Adipocyte (in vitro differentiated cells): ENCODE measurements around the gene FAM219B.
A peak's percentile ranks its signal among the peaks of the same experiment; 100 is the strongest.
"Not testable (repeated sequence)": the region's sequence is repeated elsewhere in the genome, so short reads cannot be mapped to it uniquely, and the experiment has no call there.

Experiments
- DNase-seq: peaks from one replicate; pipeline ENCODE4 v3.0.0-alpha.2; 2015; ENCODE audit warnings: low read depth
- H3K27me3 ChIP-seq: replicated peaks from 2 replicates; pipeline ENCODE4 v1.7.0; 2013; ENCODE audit warnings: mild to moderate bottlenecking, low read length, moderate library complexity; ENCODE audit not compliant: control insufficient read depth, insufficient read depth
- H3K36me3 ChIP-seq: 2 replicates; pipeline ENCODE4 v1.7.0; 2013; ENCODE audit warnings: low read length, mild to moderate bottlenecking, moderate library complexity; ENCODE audit not compliant: control insufficient read depth, insufficient read depth, severe bottlenecking
- H3K4me1 ChIP-seq: 2 replicates; pipeline ENCODE4 v1.7.0; 2013; ENCODE audit warnings: mild to moderate bottlenecking, low read length, moderate library complexity; ENCODE audit not compliant: control insufficient read depth, insufficient read depth
- H3K4me3 ChIP-seq: 2 replicates; pipeline ENCODE4 v1.7.0; 2013; ENCODE audit warnings: mild to moderate bottlenecking, low read length, moderate library complexity
- H3K9ac ChIP-seq: 2 replicates; pipeline ENCODE4 v1.7.0; 2013; ENCODE audit warnings: mild to moderate bottlenecking, low read length, moderate library complexity
- H3K9me3 ChIP-seq: 2 replicates; pipeline ENCODE4 v1.7.0; 2013; ENCODE audit warnings: mild to moderate bottlenecking, low read length, moderate library complexity; ENCODE audit not compliant: control insufficient read depth

FAM219B gene

DNA sequence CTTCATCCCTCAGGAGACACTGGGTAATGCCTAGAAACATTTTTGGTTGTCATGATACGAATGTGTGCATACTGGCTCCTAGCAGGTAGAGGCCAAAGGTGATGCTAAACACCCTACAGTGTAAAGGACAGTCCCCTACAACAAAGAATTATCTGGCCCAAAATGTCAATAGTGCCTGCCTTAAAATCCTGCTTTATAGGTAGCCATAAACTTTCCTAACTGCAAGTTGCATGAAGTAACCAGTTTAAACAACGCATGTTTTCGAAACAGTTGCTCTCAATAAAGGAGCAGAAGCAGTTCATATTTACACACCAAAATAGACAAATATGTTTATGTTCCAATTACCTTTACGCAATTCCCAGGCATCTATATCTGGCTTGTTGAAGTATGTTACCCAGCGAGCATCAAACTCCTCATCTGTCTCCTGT, 22.1 kb upstream of the FAM219B start:
- peaks cover 52% of the 10 kb centered on the region for H3K36me3 ChIP-seq
- no peak overlapping the region for H3K9ac ChIP-seq
- no peak for DNase-seq
- no peaks in the 10 kb centered on the region for H3K4me1 ChIP-seq
- no peaks in the 10 kb centered on the region for H3K27me3 ChIP-seq
- no peaks in the 10 kb centered on the region for H3K9me3 ChIP-seq
- no peak overlapping the region for H3K4me3 ChIP-seq

GRCh38 chr15:74924525-74924924, 17.9 kb upstream of the FAM219B start:
- DNase-seq: no peak
- Histone ChIP-seq H3K4me3 (no peak overlapping the region), H3K9ac (no peak overlapping the region), H3K36me3 (peaks cover 84% of the 10 kb centered on the region), H3K4me1 (no peaks in the 10 kb centered on the region), H3K27me3 (no peaks in the 10 kb centered on the region), H3K9me3 (no peaks in the 10 kb centered on the region)

GRCh38 chr15:74920456-74920855, 13.8 kb upstream of the FAM219B start:
- Histone ChIP-seq H3K36me3 (peaks cover 84% of the 10 kb centered on the region), H3K4me3 (no peak overlapping the region), H3K9me3 (no peaks in the 10 kb centered on the region), H3K9ac (no peak overlapping the region), H3K4me1 (no peaks in the 10 kb centered on the region), H3K27me3 (no peaks in the 10 kb centered on the region)
- no peak for DNase-seq

GRCh38 chr15:74917676-74918075, 11.0 kb upstream of the FAM219B start:
- no peak for DNase-seq
- H3K27me3 ChIP-seq: no peaks in the 10 kb centered on the region
- peaks cover 76% of the 10 kb centered on the region for H3K36me3 ChIP-seq
- H3K4me1 ChIP-seq: peaks cover 6% of the 10 kb centered on the region
- no peak overlapping the region for H3K4me3 ChIP-seq
- H3K9ac ChIP-seq: no peak overlapping the region
- no peaks in the 10 kb centered on the region for H3K9me3 ChIP-seq

DNA sequence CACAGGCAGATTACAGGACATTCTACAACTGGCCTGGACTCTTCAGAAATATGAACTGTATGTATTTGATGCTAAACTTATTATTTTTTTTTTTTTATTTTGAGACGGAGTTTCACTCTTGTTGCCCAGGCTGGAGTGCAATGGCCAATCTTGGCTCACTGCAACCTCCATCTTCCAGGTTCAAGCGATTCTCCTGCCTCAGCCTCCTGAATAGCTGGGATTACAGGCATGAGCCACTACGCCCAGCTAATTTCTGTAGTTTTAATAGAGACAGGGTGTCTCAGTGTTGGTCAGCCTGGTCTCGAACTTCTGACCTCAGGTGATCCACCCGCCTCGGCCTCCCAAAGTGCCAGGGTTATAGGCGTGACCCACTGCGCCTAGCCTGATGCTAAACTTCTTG, 7.1 kb upstream of the FAM219B start:
- not testable (repeated sequence) for H3K4me1 ChIP-seq, H3K9ac ChIP-seq, H3K4me3 ChIP-seq, H3K27me3 ChIP-seq, H3K9me3 ChIP-seq, DNase-seq
- peaks cover 53% of the 10 kb centered on the region for H3K36me3 ChIP-seq

GRCh38 chr15:74913041-74913440, 6.4 kb upstream of the FAM219B start:
- H3K36me3 ChIP-seq: peaks cover 46% of the 10 kb centered on the region
- no peak overlapping the region for H3K9ac ChIP-seq
- peaks cover 6% of the 10 kb centered on the region for H3K4me1 ChIP-seq
- DNase-seq: no peak
- H3K27me3 ChIP-seq: no peaks in the 10 kb centered on the region
- H3K9me3 ChIP-seq: no peaks in the 10 kb centered on the region
- no peak overlapping the region for H3K4me3 ChIP-seq

GRCh38 chr15:74908635-74909034, 2.0 kb upstream of the FAM219B start:
- no peak overlapping the region for H3K4me3 ChIP-seq
- DNase-seq: no peak
- H3K36me3 ChIP-seq: peaks cover 30% of the 10 kb centered on the region
- H3K9me3 ChIP-seq: no peaks in the 10 kb centered on the region
- peaks cover 32% of the 10 kb centered on the region for H3K4me1 ChIP-seq
- H3K9ac ChIP-seq: no peak overlapping the region
- no peaks in the 10 kb centered on the region for H3K27me3 ChIP-seq

GRCh38 chr15:74907163-74907870, 666 bp upstream of the FAM219B start:
- H3K27me3 ChIP-seq: no peaks in the 10 kb centered on the region
- peaks cover 36% of the 10 kb centered on the region for H3K4me1 ChIP-seq
- H3K9ac ChIP-seq: peak overlapping the region; percentile 99
- H3K36me3 ChIP-seq: peaks cover 35% of the 10 kb centered on the region
- H3K9me3 ChIP-seq: no peaks in the 10 kb centered on the region
- DNase-seq: no peak
- peak overlapping the region; percentile 96 for H3K4me3 ChIP-seq

GRCh38 chr15:74906067-74906449, 593 bp downstream of the FAM219B start:
- Histone ChIP-seq H3K4me1 (peaks cover 48% of the 10 kb centered on the region), H3K9me3 (no peaks in the 10 kb centered on the region), H3K27me3 (no peaks in the 10 kb centered on the region), H3K9ac (peak overlapping the region; percentile 99), H3K36me3 (peaks cover 38% of the 10 kb centered on the region), H3K4me3 (peak overlapping the region; percentile 96)
- peak; percentile 62 for DNase-seq

GRCh38 chr15:74904190-74904805, 2.4 kb downstream of the FAM219B start:
- H3K27me3 ChIP-seq: no peaks in the 10 kb centered on the region
- H3K4me1 ChIP-seq: peaks cover 59% of the 10 kb centered on the region
- no peak for DNase-seq
- H3K4me3 ChIP-seq: peak overlapping the region; percentile 96
- peak overlapping the region; percentile 99 for H3K9ac ChIP-seq
- H3K9me3 ChIP-seq: no peaks in the 10 kb centered on the region
- peaks cover 56% of the 10 kb centered on the region for H3K36me3 ChIP-seq

- Histone ChIP-seq H3K4me3 (no peak overlapping the region), H3K27me3 (no peaks in the 10 kb centered on the region), H3K9me3 (no peaks in the 10 kb centered on the region), H3K9ac (peak overlapping the region; percentile 7), H3K4me1 (peaks cover 59% of the 10 kb centered on the region), H3K36me3 (peaks cover 62% of the 10 kb centered on the region)
- DNase-seq: no peak
These were observed 3.0 kb downstream of the FAM219B start for GRCh38 chr15:74903676-74904075.
